ENCODE measurements around the gene PVR.

GRCh38 chr19:44603201-44603945, 40.3 kb upstream of the PVR start:
- TF ChIP-seq CTCF (IDR thresholded peaks at IDR 0.05) (no peak), EP300 (IDR thresholded peaks at IDR 0.05) (no peak), POLR2AphosphoS5 (IDR thresholded peaks at IDR 0.05) (no peak), POLR2A (IDR thresholded peaks at IDR 0.05) (no peak)

All from sigmoid colon (tissue), 4 donors.